CD4-positive, alpha-beta T cell treated with Interleukin-15 for 4 hours (primary cell): ENCODE results near the gene SDHA.
"Not testable (repeated sequence)": the region's sequence is repeated elsewhere in the genome, so short reads cannot be mapped to it uniquely, and the experiment has no call there.

ENCODE experiments used
- DNase-seq: peaks from one replicate; pipeline ENCODE4 v3.0.0-alpha.2; 2020; ENCODE audit warnings: low spot score

SDHA gene

GRCh38 chr5:186091-187041, 31.8 kb upstream of the SDHA start:
- no peak for DNase-seq

- DNase-seq, result no peak
These were observed 31.1 kb upstream of the SDHA start for GRCh38 chr5:187042-187431.

- no peak for DNase-seq
These were observed 30.3 kb upstream of the SDHA start for GRCh38 chr5:187617-188451.

DNA sequence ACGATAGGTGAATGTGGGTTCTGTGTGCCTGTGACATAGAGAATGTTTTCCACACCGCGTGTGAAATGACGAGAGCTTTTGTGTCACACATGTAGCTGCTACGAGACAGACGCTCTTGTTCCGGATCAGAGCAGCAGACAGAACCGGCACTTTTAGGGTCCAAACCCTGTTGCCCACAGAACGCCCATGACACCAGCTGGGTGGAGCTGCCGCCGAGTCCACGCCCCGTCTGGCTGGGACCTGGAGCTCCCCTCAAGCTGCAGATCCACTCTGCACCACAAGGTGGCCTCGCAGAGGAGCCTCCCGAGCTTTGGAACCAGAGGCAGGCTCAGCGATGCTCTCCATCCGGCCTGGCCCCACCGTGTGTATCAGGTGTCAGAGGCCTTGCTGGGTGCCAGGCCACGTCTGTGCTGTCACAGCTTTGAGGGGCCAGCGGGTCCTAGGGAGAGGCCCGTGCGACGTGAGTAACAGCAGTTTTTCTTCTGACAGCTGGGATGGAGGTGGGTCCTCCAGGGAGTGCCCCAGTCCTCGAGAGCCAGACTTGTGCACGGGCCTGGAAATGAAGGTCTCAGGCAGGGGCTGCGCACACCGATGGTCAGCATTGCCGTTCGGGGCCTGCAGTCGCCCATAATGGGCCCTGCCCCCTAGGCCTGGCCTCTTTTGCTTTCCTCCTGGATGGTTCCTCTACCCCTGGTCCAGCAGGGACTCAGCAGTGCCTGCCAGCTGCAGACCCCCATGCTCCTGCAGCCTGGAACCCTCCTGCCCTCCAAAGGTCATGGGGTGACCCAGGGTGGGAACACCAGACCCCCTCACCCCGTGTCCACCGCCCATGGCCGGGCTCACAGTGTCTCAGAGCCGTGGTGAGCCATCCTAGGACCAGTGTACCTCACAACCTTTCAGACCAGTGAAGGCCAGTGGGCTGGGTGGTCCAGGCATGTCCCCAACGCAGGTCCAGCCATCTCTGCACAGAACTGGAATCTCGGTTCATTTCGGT, 29.3 kb upstream of the SDHA start:
- DNase-seq, result peak; percentile 85

DNA sequence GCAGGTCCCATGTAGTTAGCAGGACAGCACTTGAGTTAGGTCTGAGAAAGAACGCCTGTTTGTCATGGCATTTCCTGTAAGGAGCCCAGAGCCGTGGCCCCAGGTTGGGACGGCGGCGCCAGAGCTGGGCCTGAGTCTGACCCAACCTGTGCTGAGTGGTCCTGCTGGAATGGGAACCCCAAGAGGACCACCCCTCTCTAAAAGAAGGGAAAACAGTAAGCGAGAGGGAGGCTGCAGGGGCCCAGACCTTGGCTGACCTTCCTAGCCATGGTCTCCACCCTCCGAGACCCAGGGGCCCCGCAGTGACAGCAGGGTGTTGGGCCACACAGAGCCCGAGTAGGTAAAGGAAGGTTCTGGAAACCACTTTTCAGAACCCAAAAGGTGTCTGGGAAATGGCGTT, 28.6 kb upstream of the SDHA start:
- no peak for DNase-seq

DNA sequence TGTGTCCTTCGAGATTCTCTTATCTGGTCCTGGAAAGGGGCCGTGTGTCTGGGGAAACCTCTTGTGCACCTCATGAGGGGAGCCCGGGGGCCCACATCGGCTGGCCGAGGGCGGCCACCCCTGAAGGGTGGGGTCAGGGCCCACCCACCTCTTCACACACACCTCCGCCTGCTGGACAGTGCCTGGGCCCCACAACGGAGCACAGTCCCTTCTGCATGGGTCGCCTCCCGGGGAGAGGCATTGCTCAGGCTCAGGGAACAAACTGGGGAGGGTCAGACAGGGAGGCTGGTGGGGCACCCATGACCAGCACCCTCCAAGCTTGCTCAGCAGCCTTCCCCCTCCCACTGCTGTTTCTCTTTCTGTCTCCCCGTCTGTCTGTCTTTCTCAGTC, 28.1 kb upstream of the SDHA start:
- no peak for DNase-seq

- no peak for DNase-seq
These were observed 27.6 kb upstream of the SDHA start for GRCh38 chr5:190366-191035.

DNA sequence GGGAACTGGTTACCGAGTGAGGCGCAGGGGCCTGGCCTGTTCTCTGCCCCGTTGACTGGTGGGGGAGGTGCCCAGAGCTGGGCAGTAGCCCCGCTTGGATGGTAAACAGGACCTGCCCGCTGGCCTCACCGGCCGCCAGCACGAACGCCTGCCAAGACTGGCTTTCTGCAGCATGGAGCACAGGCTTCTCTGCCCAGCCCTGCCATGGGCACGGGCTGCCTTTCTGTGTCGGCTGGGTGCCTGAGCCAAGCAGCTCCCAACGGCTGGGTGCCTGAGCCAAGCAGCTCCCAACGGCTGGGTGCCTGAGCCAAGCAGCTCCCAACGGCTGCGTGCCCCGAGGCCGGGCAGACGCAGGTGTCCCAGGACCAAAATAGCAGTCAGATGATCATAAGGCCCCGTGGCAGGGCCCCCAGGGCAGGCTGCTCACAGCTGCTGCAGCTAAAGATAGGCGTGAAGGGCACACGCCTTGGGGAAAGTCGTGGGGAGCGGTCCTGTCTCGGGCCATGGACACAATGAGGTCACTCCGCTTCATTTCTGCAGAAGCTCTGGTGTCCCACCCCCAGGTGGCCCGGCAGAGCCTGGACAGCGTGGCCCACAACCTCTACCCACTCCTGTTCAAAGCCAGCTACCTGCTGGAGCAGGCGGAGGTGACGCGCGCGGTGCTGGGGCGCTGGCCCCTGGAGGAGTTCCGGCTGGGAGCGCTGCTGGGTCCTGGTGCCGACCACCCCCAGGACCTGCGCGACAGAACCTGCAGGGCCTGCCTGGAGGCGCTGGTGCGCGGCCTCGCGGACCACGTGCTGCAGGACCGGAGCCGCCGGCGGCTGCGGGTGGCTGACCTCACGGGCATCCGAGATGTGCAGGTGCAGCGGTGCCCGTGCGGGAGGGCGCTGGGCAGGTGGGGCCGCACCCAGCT, 26.8 kb upstream of the SDHA start, which contains the start of gene LRRC14B:
LRRC14B (plus strand) TSS at position 460 of the 913 bp plus-strand sequence; CDS start at position 504, 44 bp downstream.
- DNase-seq, result no peak

- DNase-seq, result no peak
These were observed 26.0 kb upstream of the SDHA start for GRCh38 chr5:191949-192690.

DNA sequence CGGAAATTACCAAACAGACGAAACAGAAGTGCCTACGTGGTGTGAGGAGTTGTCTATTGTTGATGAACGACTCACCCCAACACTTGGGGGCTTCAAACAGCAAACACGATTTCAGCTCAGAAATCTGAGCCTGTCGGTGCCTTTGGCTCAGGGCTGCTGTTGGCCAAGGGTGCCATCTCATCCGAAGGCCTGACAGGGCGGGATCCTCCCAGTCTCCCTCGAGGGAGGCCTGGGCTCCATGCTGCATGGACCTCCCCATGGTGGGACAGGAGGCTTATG, 25.5 kb upstream of the SDHA start:
- no peak for DNase-seq

- DNase-seq, result no peak
These were observed 24.9 kb upstream of the SDHA start for GRCh38 chr5:192970-193831.

DNA sequence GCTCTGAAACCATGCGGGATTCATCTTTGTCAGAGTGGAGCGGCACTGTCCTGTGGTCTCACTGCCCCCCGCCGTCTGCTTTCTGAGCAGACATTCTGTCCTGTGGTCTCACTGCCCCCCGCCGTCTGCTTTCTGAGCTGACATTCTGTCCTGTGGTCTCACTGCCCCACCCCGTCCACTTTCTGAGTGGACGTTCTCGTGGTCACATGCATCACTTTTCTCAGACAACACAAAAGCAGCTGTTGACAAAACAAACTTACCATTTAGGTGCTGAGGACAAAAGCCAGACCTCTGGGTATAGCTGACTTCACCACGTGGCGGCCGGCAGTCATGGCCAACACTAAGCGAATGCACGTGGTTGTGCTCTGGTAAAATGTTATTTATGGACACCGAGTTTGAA, 24.0 kb upstream of the SDHA start:
- DNase-seq, result no peak

DNA sequence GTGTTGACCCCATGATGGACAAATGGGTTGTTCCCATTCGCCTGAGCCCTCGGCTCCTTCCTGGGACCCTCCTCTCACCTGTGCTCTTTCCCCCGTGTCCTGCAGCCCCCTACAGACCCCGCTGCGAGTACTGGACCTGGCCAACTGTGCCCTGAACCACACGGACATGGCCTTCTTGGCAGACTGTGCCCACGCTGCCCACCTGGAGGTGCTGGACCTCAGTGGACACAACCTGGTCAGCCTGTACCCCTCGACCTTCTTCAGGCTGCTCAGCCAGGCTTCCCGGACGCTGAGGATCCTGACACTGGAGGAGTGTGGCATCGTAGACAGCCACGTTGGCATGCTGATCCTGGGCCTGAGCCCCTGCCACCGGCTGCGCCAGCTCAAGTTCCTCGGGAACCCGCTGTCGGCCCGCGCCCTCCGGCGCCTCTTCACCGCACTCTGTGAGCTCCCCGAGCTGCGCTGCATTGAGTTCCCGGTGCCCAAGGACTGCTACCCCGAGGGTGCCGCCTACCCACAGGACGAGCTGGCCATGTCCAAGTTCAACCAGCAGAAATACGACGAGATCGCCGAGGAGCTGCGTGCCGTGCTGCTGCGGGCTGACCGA, 23.4 kb upstream of the SDHA start:
- no peak for DNase-seq

DNA sequence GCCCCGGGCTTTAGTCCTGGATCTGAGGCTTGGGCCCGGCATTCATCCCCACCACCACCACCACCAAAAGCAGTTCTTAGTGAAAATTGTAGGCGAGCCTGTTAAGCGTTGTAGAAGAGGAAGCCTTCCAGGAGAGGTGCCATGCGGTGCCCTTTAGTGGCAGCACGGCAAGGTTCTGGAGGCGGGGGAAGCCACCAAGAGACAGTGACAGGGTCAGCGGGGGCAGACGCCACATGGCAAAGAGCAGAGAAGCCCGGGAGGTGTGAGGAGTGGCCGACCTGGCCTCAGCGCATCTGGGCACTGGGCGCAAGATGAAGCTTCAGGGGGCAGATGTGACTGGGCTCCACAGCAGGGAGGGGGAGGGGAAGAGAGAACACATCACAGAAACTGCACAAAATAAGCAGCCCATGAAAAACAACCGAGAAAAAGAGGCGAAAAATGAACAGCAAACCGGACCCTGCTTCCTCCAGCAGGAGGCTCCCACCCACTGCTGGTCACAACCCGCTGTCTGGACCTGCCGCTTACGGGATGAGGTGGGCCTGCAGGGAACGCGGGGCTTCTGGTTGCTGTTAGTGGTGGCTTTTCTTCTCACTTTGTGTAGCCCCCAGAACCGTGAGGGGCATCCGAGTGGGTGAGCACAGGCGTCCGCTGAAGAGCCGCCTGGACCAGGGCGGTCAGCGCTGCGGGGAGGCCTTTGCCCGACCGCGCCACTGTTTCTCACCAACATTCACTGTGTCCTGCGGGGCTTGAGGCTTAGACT, 22.5 kb upstream of the SDHA start:
- no peak for DNase-seq

- no peak for DNase-seq
These were observed 21.8 kb upstream of the SDHA start for GRCh38 chr5:196350-196749.

DNA sequence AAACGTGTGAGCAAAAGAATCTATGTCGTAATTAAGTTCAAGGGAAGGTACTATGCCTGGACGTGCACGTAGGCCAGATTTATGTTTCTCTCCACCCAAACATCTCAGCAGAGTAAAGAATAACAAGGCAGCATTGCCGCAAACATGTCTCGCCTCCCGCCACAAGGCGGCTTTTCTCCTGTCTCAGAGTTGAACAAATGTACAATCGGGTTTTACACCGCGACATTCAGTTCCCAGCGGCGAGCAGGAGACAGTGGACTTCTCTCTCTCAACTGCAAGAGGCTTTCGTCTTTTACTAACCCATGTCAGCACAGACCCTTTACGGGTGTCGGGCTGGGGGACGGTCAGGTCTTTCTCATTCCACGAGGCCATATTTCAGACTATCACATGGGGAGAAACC, 21.1 kb upstream of the SDHA start:
- not testable (repeated sequence) for DNase-seq

DNA sequence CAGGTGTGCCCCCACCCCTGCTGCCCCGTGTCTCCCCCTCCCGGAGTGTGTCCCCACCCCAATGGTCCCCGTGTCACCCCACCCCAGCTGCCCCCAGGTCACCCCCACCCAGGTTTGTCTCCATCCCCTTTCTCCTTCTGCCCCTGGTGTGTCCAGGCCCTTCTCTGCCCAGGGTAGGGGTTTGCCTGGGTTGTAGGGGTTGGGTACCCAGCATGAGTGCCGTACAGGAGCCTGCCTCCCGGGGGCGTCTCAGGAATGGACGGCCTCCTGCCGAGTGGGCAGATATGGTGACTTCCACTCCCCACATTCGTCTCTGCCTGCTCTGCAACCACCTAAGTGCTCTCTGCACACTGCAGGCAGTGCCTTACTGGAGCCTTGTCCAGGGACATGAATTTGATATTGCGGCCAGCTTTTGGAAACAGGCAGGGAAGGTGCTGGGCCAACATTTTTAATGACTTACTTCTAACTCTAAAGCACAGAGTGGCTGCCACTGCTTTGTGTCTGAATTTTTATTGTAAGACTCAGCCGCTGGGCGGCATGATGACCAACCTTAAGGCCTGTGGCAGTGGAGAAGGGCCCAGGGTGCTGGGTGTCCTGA, 20.1 kb upstream of the SDHA start:
- no peak for DNase-seq
